Left lung (tissue), 10 donors: ENCODE results near the gene PRG2. TPM values are rescaled to one million over a fixed set of nuclear protein-coding genes. Genes with fewer than 3 reads are reported as not detected.
"Not testable (repeated sequence)": the region's sequence is repeated elsewhere in the genome, so short reads cannot be mapped to it uniquely, and the experiment has no call there.

Source experiments
- ATAC-seq: fragments of 200-7000 bp; cut with Tn5 transposase; one replicate; pipeline ENCODE4 v1.9.1; 2020; ENCODE audit warnings: moderate library complexity
- DNase-seq, 4 donors: peaks; one replicate each; pipeline ENCODE4 v3.0.0-alpha.2; 2013 to 2020
- H3K27ac ChIP-seq, 2 donors: fragments of 200-600 bp; sonication (generic) in 1 of 2; one replicate each; pipeline versions ENCODE4 v1.5.0 to v1.8.0; 2020 to 2021
- H3K27me3 ChIP-seq, 2 donors: fragments of 200-600 bp; sonication (generic) in 1 of 2; one replicate each; pipeline versions ENCODE4 v1.5.0 to v1.8.0; 2020 to 2021
- H3K36me3 ChIP-seq, 2 donors: fragments of 200-600 bp; sonication (generic) in 1 of 2; one replicate each; pipeline versions ENCODE4 v1.5.0 to v1.8.0; 2020 to 2021
- H3K4me1 ChIP-seq, 2 donors: fragments of 200-600 bp; one replicate each; pipeline ENCODE4 v1.8.0; 2021
- H3K4me3 ChIP-seq, 2 donors: fragments of 200-600 bp; sonication (generic) in 1 of 2; one replicate each; pipeline versions ENCODE4 v1.5.0 to v1.8.0; 2020 to 2021; ENCODE audit warnings: mild to moderate bottlenecking in 1 of 2
- H3K9me3 ChIP-seq, 2 donors: fragments of 200-600 bp; sonication (generic) in 1 of 2; one replicate each; pipeline versions ENCODE4 v1.5.0 to v1.8.0; 2020 to 2021
- CTCF ChIP-seq, 2 donors: fragments of 200-600 bp; sonication (generic) in 1 of 2; IDR thresholded peaks; one replicate each; pipeline versions ENCODE4 v1.5.0 to v1.8.0; 2021; ENCODE audit warnings: antibody characterized with exemption in 2 of 2
- intact Hi-C, 2 donors: fragments of 100-400 bp; cut with DNase I; formaldehyde crosslinking; loops; one replicate each; pipeline versions ENCODE4 v1.11.2 to v1.14.2; 2022
- polyA plus RNA-seq, 6 donors: library from polyadenylated mRNA; unstranded; fragments of 120-200 nt; gene quantifications; one replicate each; pipeline ENCODE4 v1.2.1, GENCODE V29; 2013; ENCODE audit not compliant: insufficient read length in 6 of 6
- total RNA-seq, 2 donors: library from RNA; stranded (reverse); fragmentation: NEBNext Ultra II Directional; extraction: Animal tissue kit (Norgen Biotek cat#: 25700); gene quantifications; one replicate each; pipeline ENCODE4 v1.2.1, GENCODE V29; 2021
- donor health status: DM: no; HTN: yes; CAD: no.
- donor health status: DM: no; HTN: no; CAD: no.

PRG2 gene
- total and polyA plus RNA-seq, 8 donors: 0.34 to 1.7 (median 1.3) TPM; not detected in 1

- intact Hi-C loops: no loop called here
- Histone ChIP-seq H3K36me3 (no peaks in the 10 kb centered on the region), H3K27ac (no peak overlapping the region), H3K9me3 (no peaks in the 10 kb centered on the region), H3K27me3 (no peaks in the 10 kb centered on the region), H3K4me1 (peaks cover 0 to 6% of the 10 kb centered on the region in 2 donors), H3K4me3 (no peak overlapping the region)
- no peak for TF ChIP-seq CTCF (IDR thresholded peaks at IDR 0.05)
- no peak for DNase-seq
- ATAC-seq: no peak
Measured at GRCh38 chr11:57363131-57364080, 27.0 kb downstream of the PRG2 start.

GRCh38 chr11:57361926-57362325, 28.5 kb downstream of the PRG2 start:
- Histone ChIP-seq H3K27me3 (no peaks in the 10 kb centered on the region), H3K36me3 (no peaks in the 10 kb centered on the region), H3K27ac (no peak overlapping the region), H3K4me3 (no peak overlapping the region), H3K4me1 (no peaks in the 10 kb centered on the region), H3K9me3 (no peaks in the 10 kb centered on the region)
- no peak for DNase-seq
- TF ChIP-seq CTCF (IDR thresholded peaks at IDR 0.05): no peak
- intact Hi-C loops: no loop called here
- ATAC-seq: no peak

DNA sequence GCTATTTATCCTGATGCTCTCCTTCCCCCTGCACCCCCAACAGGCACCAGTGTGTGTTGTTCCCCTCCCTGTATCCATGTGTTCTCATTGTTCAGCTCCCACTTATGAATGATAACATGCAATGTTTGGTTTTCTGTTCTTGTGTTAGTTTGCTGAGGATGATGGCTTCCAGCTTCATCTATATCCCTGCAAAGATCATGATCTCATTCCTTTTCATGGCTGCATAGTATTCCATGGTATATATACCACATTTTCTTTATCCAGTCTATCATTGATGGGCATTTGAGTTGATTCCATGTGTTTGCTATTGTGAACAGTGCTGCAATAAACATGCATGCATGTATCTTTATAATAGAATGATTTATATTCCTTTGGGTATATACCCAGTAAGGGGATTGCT, 29.0 kb downstream of the PRG2 start:
- H3K4me1 ChIP-seq, H3K36me3 ChIP-seq, DNase-seq, H3K27me3 ChIP-seq, H3K4me3 ChIP-seq, H3K27ac ChIP-seq, intact Hi-C loops, ATAC-seq, H3K9me3 ChIP-seq: not testable (repeated sequence)

DNA sequence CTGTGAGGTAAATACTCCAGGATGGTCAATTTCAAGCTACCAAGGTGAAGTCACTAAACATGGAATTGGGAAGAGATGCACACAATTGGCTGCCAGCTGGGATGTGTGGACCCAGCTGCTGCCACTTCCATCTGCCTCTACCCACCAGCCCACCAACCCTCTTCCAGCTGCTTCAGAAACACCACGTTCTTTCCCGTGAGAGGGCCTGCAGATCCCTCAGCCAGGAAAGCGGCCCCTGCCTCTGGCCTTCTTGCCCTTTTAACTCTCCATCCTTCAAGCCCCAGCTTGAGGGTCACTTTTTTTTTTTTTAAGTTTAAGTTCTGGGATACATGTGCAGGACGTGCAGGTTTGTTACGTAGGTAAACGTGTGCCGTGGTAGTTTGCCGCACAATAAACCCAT, 29.5 kb downstream of the PRG2 start:
- no peak overlapping the region for H3K4me3 ChIP-seq
- H3K27me3 ChIP-seq: no peaks in the 10 kb centered on the region
- TF ChIP-seq CTCF (IDR thresholded peaks at IDR 0.05): no peak
- DNase-seq (no peak), ATAC-seq (no peak)
- intact Hi-C loops: no loop called here
- no peaks in the 10 kb centered on the region for H3K36me3 ChIP-seq
- no peak overlapping the region for H3K27ac ChIP-seq
- no peaks in the 10 kb centered on the region for H3K4me1 ChIP-seq
- H3K9me3 ChIP-seq: no peaks in the 10 kb centered on the region

- ATAC-seq (no peak), DNase-seq (no peak)
- intact Hi-C loops: no loop called here
- H3K36me3 ChIP-seq: no peaks in the 10 kb centered on the region
- H3K4me1 ChIP-seq: no peaks in the 10 kb centered on the region
- no peak overlapping the region for H3K27ac ChIP-seq
- H3K9me3 ChIP-seq: no peaks in the 10 kb centered on the region
- TF ChIP-seq CTCF (IDR thresholded peaks at IDR 0.05): no peak
- H3K27me3 ChIP-seq: no peaks in the 10 kb centered on the region
- no peak overlapping the region for H3K4me3 ChIP-seq
Measured at GRCh38 chr11:57359896-57360690, 30.4 kb downstream of the PRG2 start.
